Ascending aorta (tissue), 2 donors: ENCODE measurements around the gene TBX3. TPM values are rescaled to one million over a fixed set of nuclear protein-coding genes. Genes with fewer than 3 reads are reported as not detected.

ENCODE experiments used
- DNase-seq, 2 donors: peaks; one replicate each; pipeline ENCODE4 v3.0.0-alpha.2; 2019; ENCODE audit warnings: low spot score in 2 of 2
- H3K27ac ChIP-seq, 2 donors: fragments of 200-600 bp; sonication (generic); one replicate each; pipeline ENCODE4 v1.5.1; 2016 to 2017; ENCODE audit warnings: mild to moderate bottlenecking in 1 of 2
- H3K27me3 ChIP-seq: fragments of 200-600 bp; sonication (generic); one replicate; pipeline ENCODE4 v1.5.1; 2017
- H3K36me3 ChIP-seq, 2 donors: fragments of 200-600 bp; sonication (generic); one replicate each; pipeline ENCODE4 v1.5.1; 2016
- H3K4me1 ChIP-seq, 2 donors: fragments of 200-600 bp; sonication (generic); one replicate each; pipeline ENCODE4 v1.5.1; 2016 to 2017; ENCODE audit warnings: mild to moderate bottlenecking in 1 of 2
- H3K4me3 ChIP-seq, 2 donors: fragments of 200-600 bp; sonication (generic); one replicate each; pipeline ENCODE4 v1.5.1; 2016 to 2017; ENCODE audit warnings: mild to moderate bottlenecking in 1 of 2
- H3K9me3 ChIP-seq, 2 donors: fragments of 200-600 bp; sonication (generic); one replicate each; pipeline ENCODE4 v1.5.1; 2016
- intact Hi-C: fragments of 100-400 bp; cut with DNase I; formaldehyde crosslinking; loops from one replicate; pipeline ENCODE4 v1.15.1; 2023
- total RNA-seq: library from RNA; depleted of rRNA; stranded (reverse); fragments of >200 nt; gene quantifications from one replicate; pipeline ENCODE4 v1.1.0, GENCODE V29; 2016
- TF ChIP-seq, protein P1 (sequence below), 3 experiments: fragments of 200-600 bp in 2 of 3; fragments of 450-650 bp in 1 of 3; sonication (generic) in 2 of 3; IDR thresholded peaks; one replicate each; pipeline ENCODE4 v1.5.1; 2016 to 2019; ENCODE audit warnings: antibody characterized with exemption in 3 of 3, mild to moderate bottlenecking in 1 of 3, moderate library complexity in 1 of 3

TBX3 gene
- total RNA-seq, 1 donor from 2014 or later = 20.0 TPM

GRCh38 chr12:114656906-114657596 is 26.9 kb downstream of the TBX3 start:
- no peak overlapping the region for H3K4me3 ChIP-seq
- DNase-seq = no peak
- H3K4me1 ChIP-seq = no peaks in the 10 kb centered on the region
- intact Hi-C loops = no loop called here
- H3K27ac ChIP-seq = no peak overlapping the region
- H3K36me3 ChIP-seq = no peaks in the 10 kb centered on the region
- no peaks in the 10 kb centered on the region for H3K9me3 ChIP-seq
- H3K27me3 ChIP-seq = no peaks in the 10 kb centered on the region
- TF ChIP-seq, protein P1, sequence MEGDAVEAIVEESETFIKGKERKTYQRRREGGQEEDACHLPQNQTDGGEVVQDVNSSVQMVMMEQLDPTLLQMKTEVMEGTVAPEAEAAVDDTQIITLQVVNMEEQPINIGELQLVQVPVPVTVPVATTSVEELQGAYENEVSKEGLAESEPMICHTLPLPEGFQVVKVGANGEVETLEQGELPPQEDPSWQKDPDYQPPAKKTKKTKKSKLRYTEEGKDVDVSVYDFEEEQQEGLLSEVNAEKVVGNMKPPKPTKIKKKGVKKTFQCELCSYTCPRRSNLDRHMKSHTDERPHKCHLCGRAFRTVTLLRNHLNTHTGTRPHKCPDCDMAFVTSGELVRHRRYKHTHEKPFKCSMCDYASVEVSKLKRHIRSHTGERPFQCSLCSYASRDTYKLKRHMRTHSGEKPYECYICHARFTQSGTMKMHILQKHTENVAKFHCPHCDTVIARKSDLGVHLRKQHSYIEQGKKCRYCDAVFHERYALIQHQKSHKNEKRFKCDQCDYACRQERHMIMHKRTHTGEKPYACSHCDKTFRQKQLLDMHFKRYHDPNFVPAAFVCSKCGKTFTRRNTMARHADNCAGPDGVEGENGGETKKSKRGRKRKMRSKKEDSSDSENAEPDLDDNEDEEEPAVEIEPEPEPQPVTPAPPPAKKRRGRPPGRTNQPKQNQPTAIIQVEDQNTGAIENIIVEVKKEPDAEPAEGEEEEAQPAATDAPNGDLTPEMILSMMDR (IDR thresholded peaks at IDR 0.05) = no peak

DNA sequence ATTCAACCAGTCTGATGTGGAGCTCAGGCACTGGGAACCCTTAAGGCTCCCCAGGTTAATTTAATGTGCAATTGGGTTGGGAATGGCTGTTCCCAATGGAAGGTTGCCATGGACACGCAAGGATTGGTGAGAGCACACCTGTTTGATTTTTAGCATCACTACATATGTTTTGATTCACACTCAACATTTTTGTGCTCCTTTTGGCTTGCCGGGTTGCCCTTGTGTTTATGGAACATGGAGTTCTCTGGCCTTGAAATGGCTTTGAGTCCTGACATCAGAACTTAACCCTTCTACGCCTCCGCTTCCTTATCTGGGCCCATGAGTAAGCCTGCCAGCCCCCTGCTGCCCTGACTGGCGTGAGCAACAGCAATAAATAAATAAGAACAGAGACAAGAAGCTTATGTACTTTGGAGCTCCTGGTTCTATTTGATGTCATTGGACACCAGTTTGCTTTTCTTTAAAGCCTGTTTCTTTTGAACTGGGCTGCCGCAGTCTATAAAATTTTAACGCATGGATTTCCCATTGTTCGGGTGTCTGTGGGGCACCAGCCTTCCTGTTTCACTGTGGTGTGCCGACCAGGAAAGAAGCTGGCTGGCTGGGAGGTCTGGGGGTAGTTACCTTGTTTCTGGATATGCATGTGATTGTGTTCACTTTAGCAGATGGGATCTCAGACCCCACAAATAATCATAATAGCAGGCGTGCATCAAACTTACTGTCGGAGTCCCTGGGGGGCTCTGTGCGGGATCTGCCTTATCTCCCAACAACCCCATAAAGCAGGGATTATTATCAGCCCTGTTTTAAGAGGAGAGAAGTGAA is 27.8 kb downstream of the TBX3 start:
- Histone ChIP-seq H3K4me1 (no peaks in the 10 kb centered on the region), H3K9me3 (no peaks in the 10 kb centered on the region), H3K36me3 (no peaks in the 10 kb centered on the region), H3K27me3 (no peaks in the 10 kb centered on the region), H3K27ac (no peak overlapping the region), H3K4me3 (no peak overlapping the region)
- DNase-seq = no peak
- intact Hi-C loops = no loop called here
- TF ChIP-seq, protein P1 (IDR thresholded peaks at IDR 0.05) = no peak

GRCh38 chr12:114649585-114649984 is 34.4 kb downstream of the TBX3 start:
- no peak overlapping the region for H3K4me3 ChIP-seq
- DNase-seq = no peak
- no peaks in the 10 kb centered on the region for H3K36me3 ChIP-seq
- H3K4me1 ChIP-seq = no peaks in the 10 kb centered on the region
- H3K27ac ChIP-seq = no peak overlapping the region
- H3K27me3 ChIP-seq = no peaks in the 10 kb centered on the region
- TF ChIP-seq, protein P1 (IDR thresholded peaks at IDR 0.05) = no peak
- intact Hi-C loops = no loop called here
- H3K9me3 ChIP-seq = no peaks in the 10 kb centered on the region

- H3K36me3 ChIP-seq = no peaks in the 10 kb centered on the region
- TF ChIP-seq, protein P1 (IDR thresholded peaks at IDR 0.05) = no peak
- H3K27me3 ChIP-seq = no peaks in the 10 kb centered on the region
- no peak overlapping the region for H3K4me3 ChIP-seq
- no peak overlapping the region for H3K27ac ChIP-seq
- no peaks in the 10 kb centered on the region for H3K9me3 ChIP-seq
- no peaks in the 10 kb centered on the region for H3K4me1 ChIP-seq
- DNase-seq = no peak
- intact Hi-C loops = no loop called here
These were observed 35.3 kb downstream of the TBX3 start for GRCh38 chr12:114648711-114649110.

GRCh38 chr12:114638790-114639435 is 45.1 kb downstream of the TBX3 start:
- H3K27ac ChIP-seq = no peak overlapping the region
- no peak for DNase-seq
- H3K9me3 ChIP-seq = no peaks in the 10 kb centered on the region
- H3K4me1 ChIP-seq = no peaks in the 10 kb centered on the region
- TF ChIP-seq, protein P1 (IDR thresholded peaks at IDR 0.05) = no peak
- no peaks in the 10 kb centered on the region for H3K27me3 ChIP-seq
- no peak overlapping the region for H3K4me3 ChIP-seq
- H3K36me3 ChIP-seq = no peaks in the 10 kb centered on the region
- intact Hi-C loops = no loop called here
